ENCODE measurements around the gene TICAM2.
"Not testable (repeated sequence)": the region's sequence is repeated elsewhere in the genome, so short reads cannot be mapped to it uniquely, and the experiment has no call there.

Gene TICAM2

GRCh38 chr5:115601701-115602590, at the start of gene TICAM2:
Gene TICAM2 (minus strand): TSS chr5:115602479. CDS start chr5:115581256, 21,223 bp downstream.
- Histone ChIP-seq H3K27ac (ENCODE audit: low read depth, low read length) (no peak within 1 kb of the TSS), H3K9ac (ENCODE audit: low read depth, low read length) (no peak within 1 kb of the TSS)

GRCh38 chr5:115649541-115649940, 47.3 kb upstream of the TICAM2 start:
- no peaks in the 10 kb centered on the region for H3K4me1 ChIP-seq (ENCODE audit: control insufficient read depth, insufficient read depth, low read length)
- no peaks in the 10 kb centered on the region for H3K9me3 ChIP-seq (ENCODE audit: control insufficient read depth, insufficient read depth, low read length)
- no peaks in the 10 kb centered on the region for H3K27me3 ChIP-seq (ENCODE audit: control insufficient read depth, insufficient read depth, low read length)
- H3K27ac ChIP-seq (ENCODE audit: low read depth, low read length) = no peak overlapping the region
- no peak overlapping the region for H3K4me3 ChIP-seq (ENCODE audit: low read depth, low read length)
- no peak overlapping the region for H3K9ac ChIP-seq (ENCODE audit: low read depth, low read length)
- no peaks in the 10 kb centered on the region for H3K36me3 ChIP-seq (ENCODE audit: control insufficient read depth, insufficient read depth, low read length)

More at GRCh38 chr5:115601701-115602590, at the start of gene TICAM2:
- H3K4me3 ChIP-seq (ENCODE audit: low read depth, low read length) = peak within 1 kb of the TSS; percentile 61
- H3K36me3 ChIP-seq (ENCODE audit: control insufficient read depth, insufficient read depth, low read length) = 0 out of 2 replicates have a peak, but pooled peaks cover 3% of the 10 kb centered on the region
- no peaks in the 10 kb centered on the region for H3K27me3 ChIP-seq (ENCODE audit: control insufficient read depth, insufficient read depth, low read length)
- H3K9me3 ChIP-seq (ENCODE audit: control insufficient read depth, insufficient read depth, low read length) = no peaks in the 10 kb centered on the region
- H3K4me1 ChIP-seq (ENCODE audit: control insufficient read depth, insufficient read depth, low read length) = peaks cover 14% of the 10 kb centered on the region; the same call in 1 of the 2 replicates

GRCh38 chr5:115648056-115648455, 45.8 kb upstream of the TICAM2 start:
- H3K4me1 ChIP-seq (ENCODE audit: control insufficient read depth, insufficient read depth, low read length) = no peaks in the 10 kb centered on the region
- H3K36me3 ChIP-seq (ENCODE audit: control insufficient read depth, insufficient read depth, low read length) = no peaks in the 10 kb centered on the region
- H3K9ac ChIP-seq (ENCODE audit: low read depth, low read length) = no peak overlapping the region
- H3K4me3 ChIP-seq (ENCODE audit: low read depth, low read length) = no peak overlapping the region
- H3K27ac ChIP-seq (ENCODE audit: low read depth, low read length) = no peak overlapping the region
- H3K9me3 ChIP-seq (ENCODE audit: control insufficient read depth, insufficient read depth, low read length) = no peaks in the 10 kb centered on the region
- no peaks in the 10 kb centered on the region for H3K27me3 ChIP-seq (ENCODE audit: control insufficient read depth, insufficient read depth, low read length)

- H3K27me3 ChIP-seq (ENCODE audit: control insufficient read depth, insufficient read depth, low read length); H3K4me1 ChIP-seq (ENCODE audit: control insufficient read depth, insufficient read depth, low read length); H3K36me3 ChIP-seq (ENCODE audit: control insufficient read depth, insufficient read depth, low read length); H3K9me3 ChIP-seq (ENCODE audit: control insufficient read depth, insufficient read depth, low read length); H3K27ac ChIP-seq (ENCODE audit: low read depth, low read length); H3K4me3 ChIP-seq (ENCODE audit: low read depth, low read length); H3K9ac ChIP-seq (ENCODE audit: low read depth, low read length): not testable (repeated sequence)
These were observed 43.1 kb upstream of the TICAM2 start for GRCh38 chr5:115645386-115645785.

- Histone ChIP-seq H3K4me1 (ENCODE audit: control insufficient read depth, insufficient read depth, low read length) (peaks cover 5% of the 10 kb centered on the region), H3K27me3 (ENCODE audit: control insufficient read depth, insufficient read depth, low read length) (no peaks in the 10 kb centered on the region), H3K9ac (ENCODE audit: low read depth, low read length) (no peak overlapping the region), H3K9me3 (ENCODE audit: control insufficient read depth, insufficient read depth, low read length) (no peaks in the 10 kb centered on the region), H3K27ac (ENCODE audit: low read depth, low read length) (no peak overlapping the region), H3K36me3 (ENCODE audit: control insufficient read depth, insufficient read depth, low read length) (no peaks in the 10 kb centered on the region), H3K4me3 (ENCODE audit: low read depth, low read length) (no peak overlapping the region)
These were observed 41.8 kb upstream of the TICAM2 start for GRCh38 chr5:115644046-115644445.

GRCh38 chr5:115641948-115642347, 39.7 kb upstream of the TICAM2 start:
- H3K4me1 ChIP-seq (ENCODE audit: control insufficient read depth, insufficient read depth, low read length) = peaks cover 5% of the 10 kb centered on the region
- no peak overlapping the region for H3K4me3 ChIP-seq (ENCODE audit: low read depth, low read length)
- H3K27ac ChIP-seq (ENCODE audit: low read depth, low read length) = no peak overlapping the region
- H3K9me3 ChIP-seq (ENCODE audit: control insufficient read depth, insufficient read depth, low read length) = no peaks in the 10 kb centered on the region
- H3K9ac ChIP-seq (ENCODE audit: low read depth, low read length) = no peak overlapping the region
- H3K27me3 ChIP-seq (ENCODE audit: control insufficient read depth, insufficient read depth, low read length) = no peaks in the 10 kb centered on the region
- H3K36me3 ChIP-seq (ENCODE audit: control insufficient read depth, insufficient read depth, low read length) = no peaks in the 10 kb centered on the region

GRCh38 chr5:115640274-115640673, 38.0 kb upstream of the TICAM2 start:
- Histone ChIP-seq H3K27ac (ENCODE audit: low read depth, low read length) (no peak overlapping the region), H3K9me3 (ENCODE audit: control insufficient read depth, insufficient read depth, low read length) (no peaks in the 10 kb centered on the region), H3K36me3 (ENCODE audit: control insufficient read depth, insufficient read depth, low read length) (no peaks in the 10 kb centered on the region), H3K4me3 (ENCODE audit: low read depth, low read length) (no peak overlapping the region), H3K9ac (ENCODE audit: low read depth, low read length) (no peak overlapping the region), H3K4me1 (ENCODE audit: control insufficient read depth, insufficient read depth, low read length) (peaks cover 21% of the 10 kb centered on the region), H3K27me3 (ENCODE audit: control insufficient read depth, insufficient read depth, low read length) (no peaks in the 10 kb centered on the region)

- Histone ChIP-seq H3K9ac (ENCODE audit: low read depth, low read length) (no peak overlapping the region), H3K4me3 (ENCODE audit: low read depth, low read length) (no peak overlapping the region), H3K9me3 (ENCODE audit: control insufficient read depth, insufficient read depth, low read length) (no peaks in the 10 kb centered on the region), H3K36me3 (ENCODE audit: control insufficient read depth, insufficient read depth, low read length) (no peaks in the 10 kb centered on the region), H3K27me3 (ENCODE audit: control insufficient read depth, insufficient read depth, low read length) (no peaks in the 10 kb centered on the region), H3K4me1 (ENCODE audit: control insufficient read depth, insufficient read depth, low read length) (peaks cover 25% of the 10 kb centered on the region), H3K27ac (ENCODE audit: low read depth, low read length) (no peak overlapping the region)
These were observed 37.1 kb upstream of the TICAM2 start for GRCh38 chr5:115639377-115639776.

- Histone ChIP-seq H3K9me3 (ENCODE audit: control insufficient read depth, insufficient read depth, low read length) (no peaks in the 10 kb centered on the region), H3K27ac (ENCODE audit: low read depth, low read length) (no peak overlapping the region), H3K9ac (ENCODE audit: low read depth, low read length) (no peak overlapping the region), H3K36me3 (ENCODE audit: control insufficient read depth, insufficient read depth, low read length) (no peaks in the 10 kb centered on the region), H3K27me3 (ENCODE audit: control insufficient read depth, insufficient read depth, low read length) (no peaks in the 10 kb centered on the region), H3K4me1 (ENCODE audit: control insufficient read depth, insufficient read depth, low read length) (peaks cover 39% of the 10 kb centered on the region), H3K4me3 (ENCODE audit: low read depth, low read length) (no peak overlapping the region)
These were observed 35.2 kb upstream of the TICAM2 start for GRCh38 chr5:115637507-115637906.

- no peaks in the 10 kb centered on the region for H3K36me3 ChIP-seq (ENCODE audit: control insufficient read depth, insufficient read depth, low read length)
- no peak overlapping the region for H3K9ac ChIP-seq (ENCODE audit: low read depth, low read length)
- H3K27ac ChIP-seq (ENCODE audit: low read depth, low read length) = no peak overlapping the region
- H3K9me3 ChIP-seq (ENCODE audit: control insufficient read depth, insufficient read depth, low read length) = no peaks in the 10 kb centered on the region
- H3K4me1 ChIP-seq (ENCODE audit: control insufficient read depth, insufficient read depth, low read length) = peaks cover 40% of the 10 kb centered on the region
- no peaks in the 10 kb centered on the region for H3K27me3 ChIP-seq (ENCODE audit: control insufficient read depth, insufficient read depth, low read length)
- no peak overlapping the region for H3K4me3 ChIP-seq (ENCODE audit: low read depth, low read length)
These were observed 33.7 kb upstream of the TICAM2 start for GRCh38 chr5:115636008-115636407.

- Histone ChIP-seq H3K27ac (ENCODE audit: low read depth, low read length) (peak overlapping the region; percentile 87), H3K36me3 (ENCODE audit: control insufficient read depth, insufficient read depth, low read length) (no peaks in the 10 kb centered on the region), H3K27me3 (ENCODE audit: control insufficient read depth, insufficient read depth, low read length) (no peaks in the 10 kb centered on the region), H3K4me3 (ENCODE audit: low read depth, low read length) (peak overlapping the region; percentile 63), H3K9ac (ENCODE audit: low read depth, low read length) (peak overlapping the region; percentile 52), H3K4me1 (ENCODE audit: control insufficient read depth, insufficient read depth, low read length) (peaks cover 39% of the 10 kb centered on the region), H3K9me3 (ENCODE audit: control insufficient read depth, insufficient read depth, low read length) (no peaks in the 10 kb centered on the region)
These were observed 32.3 kb upstream of the TICAM2 start for GRCh38 chr5:115634343-115635132.
